ENCODE measurements around the gene LYPD5. TPM values are rescaled to one million over a fixed set of nuclear protein-coding genes. Genes with fewer than 3 reads are reported as not detected.
"Not testable (repeated sequence)": the region's sequence is repeated elsewhere in the genome, so short reads cannot be mapped to it uniquely, and the experiment has no call there.

The LYPD5 gene
- total RNA-seq, 1 experiment from 2014 or later = 0.87 TPM

DNA sequence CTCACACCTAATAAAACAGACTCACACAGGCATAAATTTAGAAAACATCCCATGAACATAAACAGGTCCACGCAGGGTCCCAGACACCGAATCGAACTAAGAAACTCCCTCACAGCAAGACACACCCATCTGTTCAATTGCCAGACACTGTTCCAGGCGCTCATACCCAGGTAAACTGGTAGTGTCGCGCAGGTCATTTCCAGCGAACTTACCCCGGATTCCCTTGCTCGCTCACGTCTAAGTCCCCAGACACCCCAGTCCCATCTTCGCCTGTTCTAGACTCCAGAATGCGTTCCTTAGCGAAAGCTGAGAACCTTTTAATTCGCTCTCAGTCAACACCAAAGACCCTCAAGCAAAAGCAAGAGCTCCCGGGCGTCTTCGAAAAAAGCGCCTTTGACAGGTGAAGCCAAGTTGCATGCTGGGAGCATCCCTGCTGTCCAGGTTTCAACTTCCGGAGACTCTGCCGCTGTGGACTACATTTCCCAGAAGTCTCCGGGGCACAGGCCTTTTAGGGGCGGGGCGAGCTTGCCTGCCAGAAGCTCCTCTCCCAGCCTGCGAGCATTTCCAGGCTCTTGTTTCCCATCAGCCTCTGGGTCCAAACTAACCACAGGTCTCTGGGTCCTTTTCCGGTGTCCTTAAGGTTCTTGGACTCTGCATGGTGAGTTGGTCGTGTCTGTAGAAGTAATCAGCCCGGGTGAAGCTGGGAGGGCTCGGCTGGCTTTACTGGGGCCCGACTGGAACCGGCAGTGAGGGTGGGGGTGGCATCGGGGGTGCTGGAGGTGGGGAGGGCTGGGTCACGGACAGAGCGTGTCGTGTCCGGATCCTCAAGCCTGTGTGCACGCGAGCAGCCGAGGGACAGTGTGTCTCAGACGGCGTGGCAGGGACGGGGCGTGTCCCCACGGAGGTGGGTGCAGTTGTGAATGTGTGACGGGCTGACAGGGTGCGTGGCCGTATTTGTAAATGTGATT is 24.8 kb upstream of the LYPD5 start, which contains the start of gene ZNF283:
Gene ZNF283 (plus strand): TSS at position 535 of the 968 bp plus-strand sequence. CDS start 6,184 bp downstream, outside the sequence.
- in situ Hi-C loops (cut with HindIII; ENCODE audit: low pct_unique_long_range_greater_than_20kb, low sequenced_read_pairs) = no loop called here
- CTCF ChIA-PET = no interaction called here

GRCh38 chr19:43824572-43824971 is 22.3 kb upstream of the LYPD5 start:
- CTCF ChIA-PET; H3K4me1 ChIP-seq (ENCODE audit: control insufficient read depth, insufficient read depth, low read length); H3K9me3 ChIP-seq (ENCODE audit: control insufficient read depth, insufficient read depth, low read depth, low read length); DNase-seq (ENCODE audit: low read depth, low spot score); H3K27me3 ChIP-seq (ENCODE audit: control insufficient read depth, insufficient read depth, low read length); BruUV-seq (replicated peaks); H3K27ac ChIP-seq (ENCODE audit: low read length); POLR2A ChIA-PET; H3K36me3 ChIP-seq (ENCODE audit: control insufficient read depth, insufficient read depth, low read length); in situ Hi-C loops (cut with HindIII; ENCODE audit: low pct_unique_long_range_greater_than_20kb, low sequenced_read_pairs); H3K4me3 ChIP-seq (ENCODE audit: low read depth in 2 of 2, low read length in 2 of 2); ATAC-seq; intact Hi-C loops (cut with micrococcal nuclease; ENCODE audit: unreplicated experiment): not testable (repeated sequence)

More for the DNA sequence above, 24.8 kb upstream of the LYPD5 start, which contains the start of gene ZNF283:
- H3K4me1 ChIP-seq (ENCODE audit: control insufficient read depth, insufficient read depth, low read length) = no peaks in the 10 kb centered on the region
- DNase-seq (ENCODE audit: low read depth, low spot score) (peak; percentile 42), ATAC-seq (peak; percentile 100)
- BruUV-seq (replicated peaks) = no TSS peak
- H3K27ac ChIP-seq (ENCODE audit: low read length) = peak within 1 kb of the TSS; percentile 36
- peaks cover under 1% of the 10 kb centered on the region; the same call in 1 of the 2 replicates for H3K9me3 ChIP-seq (ENCODE audit: control insufficient read depth, insufficient read depth, low read depth, low read length)
- peaks cover 2% of the 10 kb centered on the region; the same call in 1 of the 2 replicates for H3K36me3 ChIP-seq (ENCODE audit: control insufficient read depth, insufficient read depth, low read length)
- no peaks in the 10 kb centered on the region for H3K27me3 ChIP-seq (ENCODE audit: control insufficient read depth, insufficient read depth, low read length)
- peak within 1 kb of the TSS; percentile 54 to 71 for H3K4me3 ChIP-seq (ENCODE audit: low read depth in 2 of 2, low read length in 2 of 2)
- TF ChIP-seq, protein P1, sequence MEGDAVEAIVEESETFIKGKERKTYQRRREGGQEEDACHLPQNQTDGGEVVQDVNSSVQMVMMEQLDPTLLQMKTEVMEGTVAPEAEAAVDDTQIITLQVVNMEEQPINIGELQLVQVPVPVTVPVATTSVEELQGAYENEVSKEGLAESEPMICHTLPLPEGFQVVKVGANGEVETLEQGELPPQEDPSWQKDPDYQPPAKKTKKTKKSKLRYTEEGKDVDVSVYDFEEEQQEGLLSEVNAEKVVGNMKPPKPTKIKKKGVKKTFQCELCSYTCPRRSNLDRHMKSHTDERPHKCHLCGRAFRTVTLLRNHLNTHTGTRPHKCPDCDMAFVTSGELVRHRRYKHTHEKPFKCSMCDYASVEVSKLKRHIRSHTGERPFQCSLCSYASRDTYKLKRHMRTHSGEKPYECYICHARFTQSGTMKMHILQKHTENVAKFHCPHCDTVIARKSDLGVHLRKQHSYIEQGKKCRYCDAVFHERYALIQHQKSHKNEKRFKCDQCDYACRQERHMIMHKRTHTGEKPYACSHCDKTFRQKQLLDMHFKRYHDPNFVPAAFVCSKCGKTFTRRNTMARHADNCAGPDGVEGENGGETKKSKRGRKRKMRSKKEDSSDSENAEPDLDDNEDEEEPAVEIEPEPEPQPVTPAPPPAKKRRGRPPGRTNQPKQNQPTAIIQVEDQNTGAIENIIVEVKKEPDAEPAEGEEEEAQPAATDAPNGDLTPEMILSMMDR (IDR thresholded peaks at IDR 0.05) = no peak
- TF ChIP-seq POLR2AphosphoS5 (IDR thresholded peaks at IDR 0.05; ENCODE audit: low read depth, low read length) (peak; percentile 57; the same call in 1 of the 2 replicates), SIN3A (IDR thresholded peaks at IDR 0.05; ENCODE audit: borderline replicate concordance, insufficient read depth, low read depth, low read length) (0 out of 2 replicates have a peak, but pooled peaks have one; percentile 39)
- POLR2A ChIA-PET = no interaction called here
- intact Hi-C loops (cut with micrococcal nuclease; ENCODE audit: unreplicated experiment) = no loop called here

- DNase-seq (ENCODE audit: low read depth, low spot score); intact Hi-C loops (cut with micrococcal nuclease; ENCODE audit: unreplicated experiment); H3K27ac ChIP-seq (ENCODE audit: low read length); ATAC-seq; POLR2A ChIA-PET; BruUV-seq (replicated peaks); H3K36me3 ChIP-seq (ENCODE audit: control insufficient read depth, insufficient read depth, low read length); in situ Hi-C loops (cut with HindIII; ENCODE audit: low pct_unique_long_range_greater_than_20kb, low sequenced_read_pairs); H3K4me3 ChIP-seq (ENCODE audit: low read depth in 2 of 2, low read length in 2 of 2); H3K4me1 ChIP-seq (ENCODE audit: control insufficient read depth, insufficient read depth, low read length); CTCF ChIA-PET; H3K9me3 ChIP-seq (ENCODE audit: control insufficient read depth, insufficient read depth, low read depth, low read length); H3K27me3 ChIP-seq (ENCODE audit: control insufficient read depth, insufficient read depth, low read length): not testable (repeated sequence)
Observed at GRCh38 chr19:43823856-43824255, 21.6 kb upstream of the LYPD5 start.

DNA sequence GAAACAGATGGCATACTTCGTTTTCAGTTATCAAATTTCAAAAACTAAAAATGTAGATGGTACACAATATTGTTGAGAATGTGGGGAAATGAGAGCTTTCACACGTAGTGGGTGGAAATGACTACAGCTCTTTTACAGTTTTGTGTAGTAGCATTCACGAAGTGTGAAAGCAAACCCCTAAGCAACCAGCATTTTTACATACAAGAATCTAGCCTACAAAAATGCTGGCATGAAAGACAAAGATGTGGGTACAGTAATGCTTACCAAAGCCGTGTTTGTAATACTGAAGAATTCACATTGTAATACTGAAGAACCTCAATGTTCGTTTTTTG is 18.6 kb upstream of the LYPD5 start:
- DNase-seq (ENCODE audit: low read depth, low spot score) (no peak), ATAC-seq (no peak)
- intact Hi-C loops (cut with micrococcal nuclease; ENCODE audit: unreplicated experiment) (no loop called here), in situ Hi-C loops (cut with HindIII; ENCODE audit: low pct_unique_long_range_greater_than_20kb, low sequenced_read_pairs) (no loop called here)
- Histone ChIP-seq H3K4me3 (ENCODE audit: low read depth in 2 of 2, low read length in 2 of 2) (no peak overlapping the region; a peak in 1 of 4 replicates), H3K4me1 (ENCODE audit: control insufficient read depth, insufficient read depth, low read length) (no peaks in the 10 kb centered on the region), H3K27me3 (ENCODE audit: control insufficient read depth, insufficient read depth, low read length) (no peaks in the 10 kb centered on the region), H3K27ac (ENCODE audit: low read length) (no peak overlapping the region), H3K36me3 (ENCODE audit: control insufficient read depth, insufficient read depth, low read length) (no peaks in the 10 kb centered on the region), H3K9me3 (ENCODE audit: control insufficient read depth, insufficient read depth, low read depth, low read length) (no peaks in the 10 kb centered on the region)
- ChIA-PET CTCF (no interaction called here), POLR2A (no interaction called here)
- BruUV-seq (replicated peaks) = no TSS peak
- TF ChIP-seq POLR2AphosphoS5 (IDR thresholded peaks at IDR 0.05; ENCODE audit: low read depth, low read length) (no peak), SIN3A (IDR thresholded peaks at IDR 0.05; ENCODE audit: borderline replicate concordance, insufficient read depth, low read depth, low read length) (no peak), REST (IDR thresholded peaks at IDR 0.05; ENCODE audit: insufficient read depth in 1 of 2, low read depth in 2 of 2, low read length in 1 of 2) (no peak), TCF7L2 (IDR thresholded peaks at IDR 0.05; ENCODE audit: low read depth, low read length) (no peak)
